ENCODE data around the gene WWOX. TPM values are rescaled to one million over a fixed set of nuclear protein-coding genes. Genes with fewer than 3 reads are reported as not detected.

The WWOX gene
- total RNA-seq, 3 donors from 2014 or later (not counting 1 experiment from before 2014, with no cell fraction given) = 21.0 to 29.8 (median 27.0) TPM

DNA sequence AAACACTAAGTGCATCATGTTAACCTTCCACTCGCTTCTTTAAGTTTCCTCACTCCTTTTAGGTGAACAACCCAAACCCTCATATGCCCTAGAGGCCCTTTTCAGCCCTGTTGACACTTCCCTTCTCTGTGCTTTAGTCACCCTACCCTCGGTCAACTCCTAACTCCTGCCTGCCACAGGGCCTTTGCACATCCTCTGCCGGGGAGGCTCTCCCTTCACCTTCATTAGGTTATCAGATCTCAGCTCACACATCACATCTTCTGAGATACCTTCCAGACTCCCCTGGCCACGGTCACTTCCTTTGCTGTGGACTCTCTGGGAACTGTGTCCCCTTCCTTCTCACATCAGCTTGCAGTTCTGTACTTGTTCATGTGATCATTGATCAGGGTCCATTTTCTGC, 926.7 kb downstream of the WWOX start:
- no peak for ATAC-seq
- intact Hi-C loops (cut with micrococcal nuclease) = no loop called here
- no peak overlapping the region for H3K4me3 ChIP-seq (ENCODE audit: low read length)
- no peaks in the 10 kb centered on the region for H3K9me3 ChIP-seq (ENCODE audit: control insufficient read depth, insufficient read depth, low read length)
- H3K27me3 Mint-ChIP-seq (ENCODE audit: low read depth in 2 of 2) = no peaks in the 10 kb centered on the region
- TF ChIP-seq, protein P1, sequence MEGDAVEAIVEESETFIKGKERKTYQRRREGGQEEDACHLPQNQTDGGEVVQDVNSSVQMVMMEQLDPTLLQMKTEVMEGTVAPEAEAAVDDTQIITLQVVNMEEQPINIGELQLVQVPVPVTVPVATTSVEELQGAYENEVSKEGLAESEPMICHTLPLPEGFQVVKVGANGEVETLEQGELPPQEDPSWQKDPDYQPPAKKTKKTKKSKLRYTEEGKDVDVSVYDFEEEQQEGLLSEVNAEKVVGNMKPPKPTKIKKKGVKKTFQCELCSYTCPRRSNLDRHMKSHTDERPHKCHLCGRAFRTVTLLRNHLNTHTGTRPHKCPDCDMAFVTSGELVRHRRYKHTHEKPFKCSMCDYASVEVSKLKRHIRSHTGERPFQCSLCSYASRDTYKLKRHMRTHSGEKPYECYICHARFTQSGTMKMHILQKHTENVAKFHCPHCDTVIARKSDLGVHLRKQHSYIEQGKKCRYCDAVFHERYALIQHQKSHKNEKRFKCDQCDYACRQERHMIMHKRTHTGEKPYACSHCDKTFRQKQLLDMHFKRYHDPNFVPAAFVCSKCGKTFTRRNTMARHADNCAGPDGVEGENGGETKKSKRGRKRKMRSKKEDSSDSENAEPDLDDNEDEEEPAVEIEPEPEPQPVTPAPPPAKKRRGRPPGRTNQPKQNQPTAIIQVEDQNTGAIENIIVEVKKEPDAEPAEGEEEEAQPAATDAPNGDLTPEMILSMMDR (IDR thresholded peaks at IDR 0.05) = no peak
- H3K4me3 Mint-ChIP-seq = no peak overlapping the region
- H3K36me3 Mint-ChIP-seq = no peaks in the 10 kb centered on the region
- no peaks in the 10 kb centered on the region for H3K27me3 ChIP-seq (ENCODE audit: control insufficient read depth, insufficient read depth, low read length)
- no peaks in the 10 kb centered on the region for H3K4me1 ChIP-seq (ENCODE audit: control insufficient read depth, insufficient read depth, low read length)
- WGBS (ENCODE audit: insufficient coverage) = 92% methylated on average over 4 of the region's 4 CpGs
- no peak overlapping the region for H3K27ac Mint-ChIP-seq
- DNase-seq = no peak
- H3K36me3 ChIP-seq (ENCODE audit: control insufficient read depth, insufficient read depth, low read length) = no peaks in the 10 kb centered on the region
- peaks cover 0 to 4% of the 10 kb centered on the region in 2 donors for H3K4me1 Mint-ChIP-seq
- H3K9me3 Mint-ChIP-seq = no peaks in the 10 kb centered on the region
- H3K27ac ChIP-seq (ENCODE audit: low read length) = no peak overlapping the region

DNA sequence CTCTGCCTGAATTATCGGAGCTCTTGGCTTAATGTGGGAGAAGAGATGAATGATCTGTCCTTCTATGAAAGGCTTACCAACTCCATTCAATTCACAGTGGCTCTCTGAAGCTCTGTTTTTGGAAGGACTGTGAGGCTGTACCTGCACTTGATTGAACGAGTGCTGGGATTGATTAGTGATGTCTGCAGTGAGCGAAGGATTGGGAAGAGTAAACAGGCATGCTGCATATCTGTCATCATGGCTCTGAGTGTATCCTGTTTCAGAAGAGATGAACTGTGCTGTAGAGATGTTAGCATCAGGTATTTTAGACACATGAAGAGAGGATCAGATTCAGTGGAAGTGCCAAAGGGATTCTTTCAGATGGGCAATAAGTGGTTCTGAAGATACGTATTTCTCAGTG, 937.1 kb downstream of the WWOX start:
- Mint-ChIP-seq H3K27me3 (ENCODE audit: low read depth in 2 of 2) (no peaks in the 10 kb centered on the region), H3K9me3 (no peaks in the 10 kb centered on the region), H3K36me3 (no peaks in the 10 kb centered on the region), H3K4me3 (no peak overlapping the region), H3K4me1 (peaks cover 8 to 12% of the 10 kb centered on the region in 2 donors), H3K27ac (no peak overlapping the region)
- Histone ChIP-seq H3K4me3 (ENCODE audit: low read length) (no peak overlapping the region), H3K27me3 (ENCODE audit: control insufficient read depth, insufficient read depth, low read length) (no peaks in the 10 kb centered on the region), H3K9me3 (ENCODE audit: control insufficient read depth, insufficient read depth, low read length) (no peaks in the 10 kb centered on the region), H3K4me1 (ENCODE audit: control insufficient read depth, insufficient read depth, low read length) (no peaks in the 10 kb centered on the region), H3K27ac (ENCODE audit: low read length) (no peak overlapping the region), H3K36me3 (ENCODE audit: control insufficient read depth, insufficient read depth, low read length) (no peaks in the 10 kb centered on the region)
- whole genome bisulfite sequencing (ENCODE audit: insufficient coverage) = 95% methylated on average over 3 of the region's 4 CpGs
- TF ChIP-seq, protein P1 (IDR thresholded peaks at IDR 0.05) = no peak
- intact Hi-C loops (cut with micrococcal nuclease) = no loop called here
- ATAC-seq = no peak
- no peak for DNase-seq

DNA sequence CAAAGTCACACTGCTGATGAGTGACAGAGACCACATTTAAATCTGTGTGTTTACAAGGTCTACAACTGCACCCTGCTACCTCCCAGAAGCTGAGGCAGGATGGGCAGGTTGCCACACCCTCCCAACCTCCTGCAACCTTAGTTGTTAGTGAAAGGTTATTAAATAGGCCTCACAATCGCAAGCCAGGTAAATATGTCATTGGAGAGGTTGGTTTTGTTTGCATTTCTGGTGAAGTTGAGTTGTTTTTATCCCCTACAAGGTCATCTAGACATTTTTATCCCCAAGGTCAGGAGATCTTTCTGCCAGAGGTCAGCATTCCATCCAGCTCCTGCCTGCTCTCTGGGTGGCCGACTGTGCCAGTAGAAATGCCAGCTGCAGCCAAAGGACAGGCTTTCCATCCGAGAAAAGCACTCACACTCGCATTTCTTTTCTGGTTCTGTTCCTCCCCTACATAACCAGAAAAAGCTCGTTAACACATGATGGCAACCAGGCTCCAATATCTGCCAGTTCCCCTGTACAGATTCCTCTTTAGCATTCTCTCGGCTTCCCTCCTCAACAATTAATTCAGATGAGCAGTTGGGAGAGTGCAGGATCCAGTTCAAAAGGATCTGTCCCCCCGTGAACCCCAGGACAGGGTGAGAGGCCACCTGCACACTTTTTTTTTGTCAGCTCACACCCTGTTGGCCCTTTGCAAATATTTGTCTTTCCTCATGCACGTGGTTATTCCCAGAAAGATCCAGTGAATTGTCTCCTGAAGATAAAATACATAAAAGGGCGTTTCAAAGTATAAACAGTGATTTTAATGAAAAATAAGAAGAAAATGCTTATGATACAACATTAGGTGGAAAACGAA, 938.3 kb downstream of the WWOX start:
- H3K27ac Mint-ChIP-seq = no peak overlapping the region
- H3K27ac ChIP-seq (ENCODE audit: low read length) = no peak overlapping the region
- no peaks in the 10 kb centered on the region for H3K36me3 Mint-ChIP-seq
- H3K27me3 Mint-ChIP-seq (ENCODE audit: low read depth in 2 of 2) = no peaks in the 10 kb centered on the region
- 81% methylated on average over 7 of the region's 10 CpGs for WGBS (ENCODE audit: insufficient coverage)
- no peaks in the 10 kb centered on the region for H3K36me3 ChIP-seq (ENCODE audit: control insufficient read depth, insufficient read depth, low read length)
- no peaks in the 10 kb centered on the region for H3K4me1 ChIP-seq (ENCODE audit: control insufficient read depth, insufficient read depth, low read length)
- TF ChIP-seq, protein P1 (IDR thresholded peaks at IDR 0.05) = no peak
- peaks cover 11 to 19% of the 10 kb centered on the region in 2 donors for H3K4me1 Mint-ChIP-seq
- no peaks in the 10 kb centered on the region for H3K9me3 Mint-ChIP-seq
- no peak overlapping the region for H3K4me3 Mint-ChIP-seq
- intact Hi-C loops (cut with micrococcal nuclease) = no loop called here
- no peak for DNase-seq
- H3K27me3 ChIP-seq (ENCODE audit: control insufficient read depth, insufficient read depth, low read length) = no peaks in the 10 kb centered on the region
- H3K9me3 ChIP-seq (ENCODE audit: control insufficient read depth, insufficient read depth, low read length) = no peaks in the 10 kb centered on the region
- H3K4me3 ChIP-seq (ENCODE audit: low read length) = no peak overlapping the region
- no peak for ATAC-seq

All from natural killer cell (primary cell).